Caki2 (cell line): ENCODE measurements around the gene TRIP12. TPM values are rescaled to one million over a fixed set of nuclear protein-coding genes. Genes with fewer than 3 reads are reported as not detected.
A peak's percentile ranks its signal among the peaks of the same experiment; 100 is the strongest.
"Not testable (repeated sequence)": the region's sequence is repeated elsewhere in the genome, so short reads cannot be mapped to it uniquely, and the experiment has no call there.

Experiments used
- DNase-seq: peaks from one replicate; pipeline ENCODE4 v3.0.0-alpha.2; 2015; ENCODE audit warnings: low read depth
- in situ Hi-C: cut with HindIII; loops from 2 replicates; pipeline ENCODE4 v1.10.0; 2016; ENCODE audit warnings: low sequenced_read_pairs, low pct_unique_long_range_greater_than_20kb, mixed read lengths
- total RNA-seq: library from RNA; depleted of rRNA; stranded (reverse); fragments of >200 nt; shearing (Covaris generic); gene quantifications from 2 replicates; pipeline ENCODE4 v1.2.3, GENCODE V29; 2014; ENCODE audit warnings: low replicate concordance; rRNA removed

Gene TRIP12
- 21.3 and 62.8 TPM in 2 replicates for total RNA-seq

GRCh38 chr2:229921892-229922448 lies at the start of gene TRIP12:
Gene TRIP12, minus strand, starts transcription at chr2:229922009. Its CDS starts 41,930 bp downstream, at chr2:229880079.
- in situ Hi-C loops, result no loop called here
- DNase-seq, result peak; percentile 98

- in situ Hi-C loops, result no loop called here
- no peak for DNase-seq
Measured at GRCh38 chr2:229971298-229971790, 49.5 kb upstream of the TRIP12 start.

GRCh38 chr2:229970406-229970805 lies 48.6 kb upstream of the TRIP12 start:
- in situ Hi-C loops, result no loop called here

GRCh38 chr2:229969921-229970320 lies 48.1 kb upstream of the TRIP12 start:
- DNase-seq, result no peak
- in situ Hi-C loops, result no loop called here

More at GRCh38 chr2:229970406-229970805, 48.6 kb upstream of the TRIP12 start:
- DNase-seq, result no peak

GRCh38 chr2:229963596-229963995 lies 41.8 kb upstream of the TRIP12 start:
- in situ Hi-C loops, DNase-seq: not testable (repeated sequence)

- in situ Hi-C loops, result no loop called here
- no peak for DNase-seq
Measured at GRCh38 chr2:229956491-229956890, 34.7 kb upstream of the TRIP12 start.

GRCh38 chr2:229955663-229956062 lies 33.9 kb upstream of the TRIP12 start:
- no peak for DNase-seq
- in situ Hi-C loops, result no loop called here

- in situ Hi-C loops, result no loop called here
Measured at GRCh38 chr2:229952256-229952835, 30.5 kb upstream of the TRIP12 start.

GRCh38 chr2:229947544-229947943 lies 25.7 kb upstream of the TRIP12 start:
- in situ Hi-C loops, result no loop called here

More at GRCh38 chr2:229952256-229952835, 30.5 kb upstream of the TRIP12 start:
- DNase-seq, result no peak

GRCh38 chr2:229945975-229946374 lies 24.2 kb upstream of the TRIP12 start:
- in situ Hi-C loops, result no loop called here

More at GRCh38 chr2:229947544-229947943, 25.7 kb upstream of the TRIP12 start:
- no peak for DNase-seq

GRCh38 chr2:229943770-229944449 lies 22.1 kb upstream of the TRIP12 start:
- DNase-seq, result no peak
- in situ Hi-C loops, result no loop called here

More at GRCh38 chr2:229945975-229946374, 24.2 kb upstream of the TRIP12 start:
- no peak for DNase-seq

- in situ Hi-C loops, result no loop called here
- DNase-seq, result no peak
Measured at GRCh38 chr2:229943171-229943570, 21.4 kb upstream of the TRIP12 start.

- in situ Hi-C loops, result no loop called here
Measured at GRCh38 chr2:229942671-229943070, 20.9 kb upstream of the TRIP12 start.

GRCh38 chr2:229937537-229937936 lies 15.7 kb upstream of the TRIP12 start:
- in situ Hi-C loops, result no loop called here
- no peak for DNase-seq

More at GRCh38 chr2:229942671-229943070, 20.9 kb upstream of the TRIP12 start:
- DNase-seq, result no peak

- no peak for DNase-seq
- in situ Hi-C loops, result no loop called here
Measured at GRCh38 chr2:229931241-229931640, 9.4 kb upstream of the TRIP12 start.

- DNase-seq, result no peak
- in situ Hi-C loops, result no loop called here
Measured at GRCh38 chr2:229930656-229931055, 8.8 kb upstream of the TRIP12 start.

GRCh38 chr2:229927817-229928321 lies 6.1 kb upstream of the TRIP12 start:
- in situ Hi-C loops, result no loop called here
- DNase-seq, result no peak

GRCh38 chr2:229925201-229925600 lies 3.4 kb upstream of the TRIP12 start:
- in situ Hi-C loops, result no loop called here

GRCh38 chr2:229924541-229924940 lies 2.7 kb upstream of the TRIP12 start:
- in situ Hi-C loops, DNase-seq: not testable (repeated sequence)

More at GRCh38 chr2:229925201-229925600, 3.4 kb upstream of the TRIP12 start:
- no peak for DNase-seq
